GM18868 (cell line): Measurements from ENCODE around the gene PARD3.

ENCODE experiments used
- ATAC-seq: cut with Tn5 transposase; IDR thresholded peaks from one replicate; pipeline ENCODE4 v1.9.1; 2021; ENCODE audit warnings: mild to moderate bottlenecking, moderate library complexity; ENCODE audit not compliant: unreplicated experiment

Gene PARD3

GRCh38 chr10:34479520-34480179, 335.4 kb downstream of the PARD3 start:
- no peak for ATAC-seq

DNA sequence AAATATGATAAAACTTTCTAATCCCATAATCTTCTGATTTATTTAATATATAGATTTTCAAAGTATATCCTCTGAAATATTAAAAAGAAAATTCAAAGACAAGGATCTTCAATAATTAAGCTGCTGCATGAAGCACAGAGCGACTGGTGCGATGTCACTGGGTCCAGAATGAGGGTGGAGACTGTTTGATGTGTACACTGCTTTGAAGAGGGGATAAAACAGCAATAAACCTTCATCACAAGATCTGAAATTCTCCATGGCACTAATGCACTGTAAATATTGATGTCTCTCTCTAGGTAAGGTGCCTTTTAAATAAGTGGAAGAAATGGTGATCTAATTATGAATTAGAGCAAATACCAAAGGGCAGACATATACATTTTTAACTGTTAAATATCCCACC, 337.8 kb downstream of the PARD3 start:
- ATAC-seq = no peak

- ATAC-seq = no peak
These were observed 338.5 kb downstream of the PARD3 start for GRCh38 chr10:34476608-34477007.

GRCh38 chr10:34475786-34476185, 339.3 kb downstream of the PARD3 start:
- ATAC-seq = no peak

DNA sequence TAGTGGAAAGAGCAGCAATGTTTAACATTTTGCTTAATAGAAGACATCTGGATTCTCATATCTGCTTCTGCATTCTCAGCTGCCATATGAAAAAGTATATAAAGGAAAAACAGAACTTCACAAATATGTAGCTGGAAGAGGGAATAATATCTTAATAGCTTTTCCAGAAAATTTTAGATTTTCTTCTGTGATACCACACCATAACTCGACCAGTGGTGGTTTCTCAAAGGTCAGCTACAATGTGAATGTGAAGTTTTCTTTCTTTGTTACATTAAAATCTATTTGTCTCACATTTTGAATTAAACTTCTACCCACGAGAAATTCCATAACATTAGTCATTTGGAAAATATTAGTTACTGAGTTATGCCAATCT, 339.8 kb downstream of the PARD3 start:
- no peak for ATAC-seq

DNA sequence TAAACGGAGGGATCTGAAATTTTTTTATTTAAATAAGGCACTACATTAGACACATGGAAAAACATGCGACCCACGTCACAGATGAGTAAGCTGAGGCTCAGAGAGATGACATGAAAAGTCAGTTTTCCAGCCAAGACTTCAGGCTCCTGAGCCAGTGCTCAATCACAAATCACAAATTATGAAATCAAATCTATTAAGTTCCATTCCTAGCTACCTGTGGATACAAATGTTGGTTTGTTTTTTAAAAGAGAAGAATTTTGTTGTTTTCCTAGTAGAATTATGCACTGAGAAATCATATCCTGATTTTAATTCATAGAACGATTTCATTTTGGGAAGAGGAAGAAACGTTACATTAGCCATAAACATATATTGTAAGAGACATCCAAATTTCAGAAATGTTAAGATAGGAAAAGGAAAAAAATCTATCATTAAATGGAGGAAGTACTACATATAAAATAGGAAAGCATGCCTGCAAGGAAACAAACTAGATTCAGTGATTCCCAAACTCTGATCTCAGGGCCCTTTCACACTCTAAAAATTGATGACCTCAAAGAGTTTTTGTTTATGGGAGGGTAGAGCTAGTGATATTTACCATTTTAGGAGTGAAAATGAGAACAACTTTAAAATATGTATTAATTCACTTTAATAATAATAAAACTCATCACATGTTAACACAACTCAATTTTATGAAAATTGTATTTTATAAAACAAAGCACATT, 340.4 kb downstream of the PARD3 start:
- no peak for ATAC-seq

- ATAC-seq = no peak
These were observed 341.1 kb downstream of the PARD3 start for GRCh38 chr10:34474009-34474376.

- no peak for ATAC-seq
These were observed 341.7 kb downstream of the PARD3 start for GRCh38 chr10:34473174-34474008.

- no peak for ATAC-seq
These were observed 344.8 kb downstream of the PARD3 start for GRCh38 chr10:34470307-34470706.

DNA sequence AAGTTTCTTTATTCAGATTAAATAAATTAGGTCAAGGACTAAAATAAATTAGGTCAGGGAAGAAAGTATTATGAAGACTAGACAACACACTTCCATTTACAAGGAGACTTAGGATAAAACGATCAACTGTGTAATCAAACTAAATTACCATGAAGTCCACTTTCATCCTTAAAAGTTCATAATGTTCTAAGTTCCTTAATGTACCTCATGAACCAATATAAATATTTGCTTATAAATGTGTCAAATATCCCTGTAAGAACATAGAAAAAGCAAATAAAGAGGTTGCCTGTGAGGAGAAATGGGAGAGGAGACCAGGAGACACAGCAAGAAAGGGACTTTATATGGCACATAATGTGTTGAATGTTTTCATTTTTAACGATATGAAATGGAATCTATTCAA, 345.6 kb downstream of the PARD3 start:
- ATAC-seq = no peak

DNA sequence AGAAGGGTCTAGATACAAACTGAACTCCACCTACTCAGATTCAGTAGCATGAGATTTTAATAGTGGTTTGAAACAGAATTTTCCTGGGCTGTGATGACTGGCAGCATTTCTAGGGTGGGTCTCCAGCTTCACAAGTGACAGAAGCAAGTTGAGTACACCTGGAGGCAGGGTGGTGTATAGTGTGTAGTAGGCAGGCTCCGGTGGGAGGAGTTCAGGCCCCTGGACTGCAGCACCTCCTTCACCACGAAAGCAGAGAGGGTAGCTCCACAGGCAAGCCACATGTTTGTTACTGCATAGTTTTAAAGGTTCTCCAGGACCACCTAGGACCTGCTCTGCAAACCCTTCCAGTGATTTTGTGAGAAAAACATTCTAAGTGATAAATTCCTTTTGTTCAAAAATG, 347.2 kb downstream of the PARD3 start:
- no peak for ATAC-seq

DNA sequence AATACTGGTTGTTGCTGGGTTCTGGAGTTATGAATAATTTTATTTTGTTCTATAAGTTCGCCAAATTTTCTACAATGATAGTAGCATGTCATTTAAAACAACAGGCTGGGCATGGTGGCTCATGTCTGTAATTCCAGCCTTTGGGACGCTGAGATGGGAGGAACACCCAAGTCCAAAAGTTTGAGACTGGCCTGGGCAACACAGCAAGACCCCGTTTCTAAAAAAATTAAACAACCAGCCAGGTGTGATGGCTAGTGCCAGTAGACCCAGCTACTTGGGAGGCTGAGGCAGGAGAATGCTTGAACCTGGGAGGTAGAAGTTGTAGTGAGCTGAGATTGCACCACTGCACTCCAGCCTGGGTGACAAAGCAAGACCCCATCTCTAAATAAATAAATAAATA, 347.7 kb downstream of the PARD3 start:
- ATAC-seq = no peak

DNA sequence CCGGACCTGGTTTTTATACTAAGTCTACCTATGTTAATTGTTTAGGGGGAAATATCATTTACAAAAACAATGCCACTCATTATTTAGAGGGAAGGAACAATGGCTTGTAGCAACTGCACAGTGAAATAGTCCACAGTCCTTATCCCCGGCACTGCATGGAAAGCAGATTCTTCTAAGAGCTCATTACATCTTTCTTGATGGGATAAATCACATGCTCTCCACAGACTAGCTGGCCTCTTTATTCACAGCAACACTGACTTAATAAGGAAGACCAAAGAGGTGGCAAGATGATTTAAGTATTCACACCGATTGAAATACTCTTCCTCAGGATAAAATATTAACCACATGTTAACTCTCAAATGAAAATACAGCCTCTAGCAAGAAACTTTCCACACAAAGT, 349.4 kb downstream of the PARD3 start:
- no peak for ATAC-seq

DNA sequence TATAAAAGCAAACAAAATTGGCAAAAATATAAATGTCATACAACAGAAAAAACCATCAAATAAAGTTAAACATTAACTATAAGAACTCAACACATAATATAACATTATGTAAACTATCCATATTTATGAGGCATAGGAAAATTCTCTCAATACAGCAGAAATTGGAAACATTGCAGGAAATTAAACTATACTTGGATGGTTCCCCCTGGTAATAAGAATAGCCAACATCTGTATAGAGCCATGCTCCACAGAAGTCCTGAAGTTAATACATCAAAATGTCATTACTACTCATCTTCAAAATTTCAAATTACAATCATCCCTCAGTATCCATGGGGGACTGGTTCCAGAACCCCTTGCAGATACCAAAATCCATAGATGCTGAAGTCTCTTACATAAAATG, 350.5 kb downstream of the PARD3 start:
- ATAC-seq = no peak

GRCh38 chr10:34464000-34464399, 351.1 kb downstream of the PARD3 start:
- no peak for ATAC-seq

GRCh38 chr10:34462993-34463392, 352.1 kb downstream of the PARD3 start:
- no peak for ATAC-seq

- ATAC-seq = no peak
These were observed 353.0 kb downstream of the PARD3 start for GRCh38 chr10:34462056-34462455.

- ATAC-seq = no peak
These were observed 360.4 kb downstream of the PARD3 start for GRCh38 chr10:34454590-34455261.

DNA sequence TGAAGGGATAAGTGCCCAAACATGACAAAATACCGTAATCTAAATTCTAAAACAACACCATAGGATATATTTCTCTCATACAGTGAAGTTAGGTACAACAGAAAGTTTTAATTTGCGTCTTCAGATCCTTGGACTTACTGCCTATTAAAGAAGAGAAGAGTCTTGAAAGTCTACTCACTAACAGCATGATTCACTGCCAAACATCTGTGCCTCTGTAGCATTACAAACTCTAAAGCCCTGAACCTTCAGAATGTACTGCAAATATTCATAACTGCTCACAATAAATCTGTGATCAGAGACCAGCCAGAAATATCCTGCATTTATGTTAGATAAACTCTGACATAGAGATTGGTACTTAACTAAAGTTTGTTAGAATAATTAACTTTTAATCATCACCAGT, 365.3 kb downstream of the PARD3 start:
- ATAC-seq = no peak

DNA sequence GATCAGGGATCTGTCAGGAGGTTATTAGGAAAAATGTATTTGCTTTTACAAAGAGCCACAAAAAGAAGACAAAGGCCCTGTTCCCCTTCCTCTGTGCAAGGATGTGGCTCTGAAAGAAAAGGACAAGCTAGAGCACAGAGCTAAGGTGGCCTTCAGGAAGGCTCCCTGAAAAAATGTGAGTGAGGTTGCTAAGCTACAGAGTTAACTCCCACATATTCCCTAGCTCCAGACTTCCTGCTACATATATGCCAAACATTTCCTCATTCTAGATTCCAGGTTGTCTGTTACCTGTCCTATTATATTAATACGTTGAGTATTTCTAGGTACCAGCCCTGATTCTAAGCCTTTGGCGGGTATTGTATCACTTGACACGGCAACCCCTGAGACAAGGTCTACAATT, 369.0 kb downstream of the PARD3 start:
- ATAC-seq = no peak
